Stimulated activated effector memory CD8-positive, alpha-beta T cell treated with anti-CD3 and anti-CD28 coated beads, Interleukin-12 subunit alpha, Interleukin-12 subunit beta, amount 100 ng/mL, for 72 hours (primary cell): ENCODE measurements around the gene MAP4K1.
"Not testable (repeated sequence)": the region's sequence is repeated elsewhere in the genome, so short reads cannot be mapped to it uniquely, and the experiment has no call there.

Experiments
- ATAC-seq: fragments of 150-1000 bp; cut with Tn5 transposase; 2 replicates; pipeline ENCODE4 v1.10.0; 2021
- DNase-seq, 2 donors: peaks; one replicate each; pipeline ENCODE4 v3.0.0; 2021 to 2022; ENCODE audit warnings: low spot score in 2 of 2
- H3K27ac Mint-ChIP-seq: one replicate; pipeline ENCODE4 v1.8.0; 2022; ENCODE audit warnings: mild to moderate bottlenecking, mixed read lengths
- H3K36me3 Mint-ChIP-seq: one replicate; pipeline ENCODE4 v1.8.0; 2022; ENCODE audit warnings: mild to moderate bottlenecking, mixed read lengths
- H3K4me1 Mint-ChIP-seq: one replicate; pipeline ENCODE4 v1.8.0; 2022; ENCODE audit warnings: mixed read lengths
- H3K4me3 Mint-ChIP-seq: one replicate; pipeline ENCODE4 v1.8.0; 2022; ENCODE audit warnings: mild to moderate bottlenecking, mixed read lengths
- H3K9me3 Mint-ChIP-seq: one replicate; pipeline ENCODE4 v1.8.0; 2022; ENCODE audit warnings: mixed read lengths

MAP4K1 gene

DNA sequence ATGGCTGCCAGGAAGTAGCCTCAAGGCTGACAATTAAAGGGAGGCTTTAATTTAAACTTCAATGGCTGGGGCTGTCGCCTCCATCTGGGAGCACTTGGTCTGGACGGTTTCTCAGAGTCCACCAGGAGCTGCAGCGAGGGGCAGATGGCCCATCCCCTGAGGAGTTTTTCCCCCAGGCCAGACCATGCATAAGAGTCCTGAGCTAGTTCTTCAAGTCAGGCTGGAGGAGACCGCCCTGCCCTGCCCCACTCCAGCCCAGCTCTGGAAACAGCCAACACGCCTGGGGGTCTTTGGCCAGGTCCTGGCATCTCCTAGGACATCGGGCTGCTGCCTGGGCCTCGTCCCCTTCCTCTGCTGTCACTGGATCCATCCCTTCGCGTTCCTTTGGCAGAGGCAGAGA is 24.4 kb upstream of the MAP4K1 start:
- H3K36me3 Mint-ChIP-seq: peaks cover 1% of the 10 kb centered on the region
- H3K4me1 Mint-ChIP-seq: peaks cover 7% of the 10 kb centered on the region
- no peak for DNase-seq
- no peak overlapping the region for H3K4me3 Mint-ChIP-seq
- H3K27ac Mint-ChIP-seq: no peak overlapping the region
- ATAC-seq: no peak
- H3K9me3 Mint-ChIP-seq: no peaks in the 10 kb centered on the region

GRCh38 chr19:38640368-38640767 is 22.6 kb upstream of the MAP4K1 start:
- no peak overlapping the region for H3K4me3 Mint-ChIP-seq
- no peak for ATAC-seq
- DNase-seq: no peak
- H3K4me1 Mint-ChIP-seq: peaks cover 25% of the 10 kb centered on the region
- H3K9me3 Mint-ChIP-seq: no peaks in the 10 kb centered on the region
- no peak overlapping the region for H3K27ac Mint-ChIP-seq
- peaks cover 18% of the 10 kb centered on the region for H3K36me3 Mint-ChIP-seq

DNA sequence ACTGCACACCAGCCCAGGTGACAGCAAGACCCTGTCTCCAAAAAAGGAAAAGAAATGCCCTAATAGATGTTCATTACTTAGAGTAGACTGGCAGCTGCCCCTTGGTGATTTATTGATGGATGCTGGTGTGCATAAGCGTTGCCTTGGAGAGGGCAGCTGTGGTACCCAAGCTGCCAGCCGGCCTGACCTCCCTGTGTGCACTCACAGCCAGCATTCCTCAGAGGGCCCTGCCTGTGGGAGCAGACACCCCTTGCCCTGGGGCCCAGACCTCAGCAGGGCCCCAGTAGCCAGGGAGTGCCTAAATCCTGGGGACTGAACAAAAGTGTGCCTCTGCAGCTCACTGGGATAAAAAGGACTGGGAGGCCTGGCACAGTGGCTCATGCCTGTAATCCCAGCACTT is 21.9 kb upstream of the MAP4K1 start:
- no peak overlapping the region for H3K4me3 Mint-ChIP-seq
- peaks cover 28% of the 10 kb centered on the region for H3K4me1 Mint-ChIP-seq
- DNase-seq (no peak), ATAC-seq (no peak)
- H3K27ac Mint-ChIP-seq: no peak overlapping the region
- peaks cover 25% of the 10 kb centered on the region for H3K36me3 Mint-ChIP-seq
- H3K9me3 Mint-ChIP-seq: no peaks in the 10 kb centered on the region

DNA sequence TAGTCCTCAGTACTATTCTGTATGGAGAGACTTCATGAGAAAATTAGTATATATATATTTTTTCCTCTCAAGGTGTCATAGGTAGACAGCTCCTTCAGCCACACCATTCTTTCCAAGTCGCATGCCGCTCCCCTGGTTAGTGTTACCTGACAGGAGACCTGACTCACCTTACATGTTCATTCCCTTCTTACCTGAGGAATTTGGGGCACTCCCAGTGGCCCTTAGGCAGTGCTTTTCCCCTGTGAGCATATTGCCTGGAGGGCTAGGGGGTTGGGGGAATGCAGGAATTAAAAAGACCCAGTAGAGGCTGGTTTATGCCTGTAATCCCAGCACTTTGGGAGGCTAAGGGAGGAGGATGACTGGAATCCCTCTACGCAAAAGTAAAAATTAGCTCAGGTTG is 20.7 kb upstream of the MAP4K1 start:
- Mint-ChIP-seq H3K4me3 (no peak overlapping the region), H3K9me3 (no peaks in the 10 kb centered on the region), H3K27ac (no peak overlapping the region), H3K4me1 (peaks cover 33% of the 10 kb centered on the region), H3K36me3 (peaks cover 35% of the 10 kb centered on the region)
- DNase-seq: no peak
- ATAC-seq: no peak

DNA sequence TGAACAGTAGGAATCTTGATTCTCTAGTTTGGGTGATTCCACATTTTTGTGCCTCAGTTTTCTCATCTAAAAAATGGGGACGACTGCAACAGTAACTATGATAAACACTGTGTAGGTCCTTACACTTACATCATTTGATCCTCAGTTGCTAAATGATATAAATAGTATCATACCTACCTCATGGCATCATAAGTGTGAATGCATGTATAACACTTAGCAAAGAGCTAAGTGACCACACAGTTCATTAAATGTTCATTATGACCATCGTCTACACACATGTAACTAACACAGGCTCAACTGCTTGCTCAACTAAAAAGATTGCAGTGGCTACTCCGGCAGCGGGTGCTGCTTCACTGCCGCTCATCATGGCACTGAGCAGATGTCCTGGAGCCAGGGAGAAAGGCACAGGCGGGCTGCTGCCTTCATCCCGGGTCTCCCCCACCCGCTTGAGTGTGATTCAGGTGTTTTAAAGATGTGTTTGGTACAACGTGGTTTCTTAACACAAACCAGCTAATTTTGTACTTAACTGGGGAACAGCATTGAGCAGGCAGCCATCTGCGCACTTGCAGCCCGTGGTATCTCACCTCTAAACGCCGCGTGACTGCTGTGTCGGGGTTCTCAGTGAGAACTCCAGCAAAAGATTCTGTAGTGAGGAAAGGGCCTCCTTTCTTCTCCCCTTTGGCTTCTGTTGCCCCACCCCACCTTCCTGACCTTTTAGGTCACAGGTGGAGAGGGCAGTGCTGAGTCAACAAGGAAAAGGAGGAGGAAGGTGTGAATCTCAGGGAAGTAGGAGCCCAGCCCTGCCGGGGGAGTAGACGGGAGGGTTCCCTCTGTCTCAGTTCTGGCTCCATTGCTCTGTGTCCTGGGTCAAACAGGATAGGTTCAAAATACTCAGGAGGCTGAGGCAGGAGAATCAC is 18.0 kb upstream of the MAP4K1 start:
- Mint-ChIP-seq H3K36me3 (peaks cover 62% of the 10 kb centered on the region), H3K4me1 (peaks cover 28% of the 10 kb centered on the region), H3K27ac (peak overlapping the region; percentile 92), H3K4me3 (no peak overlapping the region), H3K9me3 (no peaks in the 10 kb centered on the region)
- no peak for ATAC-seq
- DNase-seq: no peak

DNA sequence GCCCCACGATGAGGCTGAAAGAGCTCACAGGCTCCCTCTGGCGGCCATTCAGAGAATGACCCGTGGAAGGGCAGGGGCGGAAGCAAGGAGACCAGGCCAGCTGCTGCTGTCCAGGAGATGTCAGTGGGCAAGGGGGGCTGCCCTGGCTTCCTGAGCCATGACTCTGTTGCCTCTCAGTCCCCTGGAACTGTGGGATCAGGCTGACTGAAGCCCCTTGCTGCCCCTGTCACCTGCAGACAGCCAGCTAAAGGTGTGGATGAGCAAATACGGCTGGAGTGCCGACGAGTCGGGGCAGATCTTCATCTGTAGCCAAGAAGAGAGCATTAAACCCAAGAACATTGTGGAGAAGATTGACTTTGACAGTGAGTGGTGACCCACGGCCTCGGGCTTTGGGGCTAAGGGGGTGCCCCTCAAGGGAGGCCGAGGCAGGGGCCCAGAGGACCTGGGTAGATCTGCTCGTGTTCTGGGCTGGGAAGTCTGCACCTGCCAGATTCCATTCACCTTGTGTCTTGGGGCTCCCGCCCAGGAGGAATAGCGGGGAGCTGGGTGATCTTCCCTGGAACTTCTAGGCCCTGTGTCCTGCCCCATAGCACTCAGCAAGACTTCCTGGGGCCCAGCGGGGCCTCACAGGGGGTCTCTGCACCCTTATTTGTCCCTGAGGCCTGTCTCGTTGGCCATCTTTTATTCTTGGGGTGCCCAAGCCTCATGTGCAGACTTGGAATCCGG is 17.2 kb upstream of the MAP4K1 start:
- Mint-ChIP-seq H3K36me3 (peaks cover 71% of the 10 kb centered on the region), H3K9me3 (no peaks in the 10 kb centered on the region), H3K4me3 (peak overlapping the region; percentile 45), H3K27ac (peak overlapping the region; percentile 93), H3K4me1 (peaks cover 28% of the 10 kb centered on the region)
- DNase-seq: peak; percentile 78 to 90
- ATAC-seq: peak; percentile 22

DNA sequence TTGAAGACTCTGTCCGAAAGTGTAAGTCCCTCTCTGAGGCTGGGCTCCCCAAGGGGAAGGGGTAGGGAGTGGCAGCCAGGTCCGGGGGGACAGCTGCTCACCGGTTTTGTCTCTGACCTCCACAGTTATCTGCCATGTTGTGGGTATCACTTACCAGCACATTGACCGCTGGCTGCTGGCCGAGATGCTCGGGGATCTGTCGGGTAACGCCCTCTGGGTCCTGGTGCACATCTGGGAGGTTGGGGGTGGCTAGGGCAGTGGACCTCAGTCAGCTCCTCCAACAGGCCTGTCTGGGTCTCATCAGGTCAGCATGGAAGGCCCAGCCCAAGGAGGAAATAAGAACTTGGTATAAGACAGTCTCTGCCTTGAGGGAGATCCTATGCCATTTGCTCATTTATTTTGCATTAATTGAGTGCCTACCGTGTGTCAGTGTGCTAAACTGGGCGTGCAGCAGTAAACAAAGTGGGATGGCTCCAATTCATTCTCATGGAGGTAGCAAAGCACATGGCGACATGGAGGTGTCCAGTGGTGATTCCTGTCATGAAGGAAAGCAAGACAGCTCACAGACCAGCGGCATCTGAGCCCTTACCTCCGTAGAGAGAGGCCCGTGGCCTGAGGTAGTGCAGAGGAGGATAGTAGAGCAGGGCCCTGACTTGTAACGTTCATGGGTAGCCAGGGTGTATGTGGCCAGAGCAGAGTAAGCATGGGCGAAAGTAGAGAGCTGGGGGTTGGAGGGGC is 14.9 kb upstream of the MAP4K1 start:
- no peaks in the 10 kb centered on the region for H3K9me3 Mint-ChIP-seq
- H3K4me3 Mint-ChIP-seq: no peak overlapping the region
- peaks cover 39% of the 10 kb centered on the region for H3K4me1 Mint-ChIP-seq
- peaks cover 93% of the 10 kb centered on the region for H3K36me3 Mint-ChIP-seq
- peak overlapping the region; percentile 64 for H3K27ac Mint-ChIP-seq
- ATAC-seq (no peak), DNase-seq (no peak)

DNA sequence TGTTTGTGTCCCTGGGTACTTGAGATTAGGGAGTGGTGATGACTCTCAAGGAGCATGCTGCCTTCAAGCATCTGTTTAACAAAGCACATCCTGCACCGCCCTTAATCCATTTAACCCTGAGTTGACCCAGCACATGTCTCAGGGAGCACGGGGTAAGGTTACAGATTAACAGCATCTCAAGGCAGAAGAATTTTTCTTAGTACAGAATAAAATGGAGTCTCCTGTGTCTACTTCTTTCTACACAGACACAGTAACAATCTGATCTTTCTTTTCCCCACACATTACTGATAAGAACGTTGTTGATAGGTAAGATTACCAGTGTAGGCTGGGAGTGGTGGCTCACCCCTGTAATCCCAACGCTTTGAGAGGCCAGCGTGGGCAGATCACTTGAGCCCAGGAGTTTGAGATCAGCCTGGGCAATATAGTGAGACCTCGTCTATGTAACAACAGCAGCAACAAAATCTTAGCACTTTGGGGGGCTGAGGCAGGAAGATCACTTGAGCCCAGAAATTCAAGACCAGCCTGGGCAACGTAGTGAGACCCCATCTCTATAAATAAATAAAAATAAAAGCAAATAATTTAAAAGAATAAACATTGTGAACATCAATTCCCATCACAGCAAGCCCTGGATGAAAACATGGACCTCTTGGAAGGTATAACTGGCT is 14.2 kb upstream of the MAP4K1 start:
- DNase-seq, ATAC-seq, H3K9me3 Mint-ChIP-seq, H3K4me3 Mint-ChIP-seq: not testable (repeated sequence)
- Mint-ChIP-seq H3K4me1 (peaks cover 34% of the 10 kb centered on the region), H3K27ac (peak overlapping the region; percentile 64), H3K36me3 (peaks cover 97% of the 10 kb centered on the region)

DNA sequence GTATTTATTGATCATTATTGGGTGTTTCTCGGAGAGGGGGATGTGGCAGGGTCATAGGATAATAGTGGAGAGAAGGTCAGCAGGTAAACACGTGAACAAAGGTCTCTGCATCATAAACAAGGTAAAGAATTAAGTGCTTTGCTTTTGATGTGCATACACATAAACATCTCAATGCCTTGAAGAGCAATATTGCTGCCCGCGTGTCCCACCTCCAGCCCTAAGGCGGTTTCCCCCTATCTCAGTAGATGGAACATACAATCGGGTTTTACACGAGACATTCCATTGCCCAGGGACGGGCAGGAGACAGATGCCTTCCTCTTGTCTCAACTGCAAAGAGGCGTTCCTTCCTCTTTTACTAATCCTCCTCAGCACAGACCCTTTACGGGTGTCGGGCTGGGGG is 13.5 kb upstream of the MAP4K1 start:
- Mint-ChIP-seq H3K4me1 (peaks cover 34% of the 10 kb centered on the region), H3K27ac (peak overlapping the region; percentile 50), H3K36me3 (peaks cover 97% of the 10 kb centered on the region)
- H3K9me3 Mint-ChIP-seq, H3K4me3 Mint-ChIP-seq, ATAC-seq, DNase-seq: not testable (repeated sequence)

- H3K27ac Mint-ChIP-seq: peak overlapping the region; percentile 72
- peaks cover 98% of the 10 kb centered on the region for H3K36me3 Mint-ChIP-seq
- ATAC-seq: no peak
- no peaks in the 10 kb centered on the region for H3K9me3 Mint-ChIP-seq
- no peak overlapping the region for H3K4me3 Mint-ChIP-seq
- peaks cover 27% of the 10 kb centered on the region for H3K4me1 Mint-ChIP-seq
- no peak for DNase-seq
These were observed 11.8 kb upstream of the MAP4K1 start for GRCh38 chr19:38629568-38629967.

DNA sequence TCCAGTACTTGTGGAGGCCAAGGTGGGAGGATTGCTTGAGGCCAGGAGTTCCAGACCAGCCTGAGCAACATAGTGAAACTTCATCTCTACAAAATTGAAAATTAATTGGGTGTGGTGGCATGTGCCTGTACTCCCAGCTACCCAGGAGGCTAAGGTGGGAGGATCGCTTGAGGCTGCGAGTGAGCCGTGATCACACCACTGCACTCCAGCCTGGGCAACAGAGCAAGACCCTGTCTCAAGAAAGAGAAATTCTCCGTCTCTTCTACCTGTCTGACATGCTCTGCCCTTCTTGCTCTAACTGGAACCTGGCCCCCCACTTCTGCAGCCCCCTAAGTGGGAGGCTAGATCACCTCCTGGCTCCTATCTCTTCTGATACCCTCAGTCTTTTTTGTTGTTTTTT is 8.6 kb upstream of the MAP4K1 start:
- no peak for DNase-seq
- Mint-ChIP-seq H3K4me1 (peaks cover 23% of the 10 kb centered on the region), H3K9me3 (no peaks in the 10 kb centered on the region), H3K36me3 (peaks cover 100% of the 10 kb centered on the region), H3K27ac (no peak overlapping the region), H3K4me3 (no peak overlapping the region)
- ATAC-seq: no peak

GRCh38 chr19:38624822-38625221 is 7.1 kb upstream of the MAP4K1 start:
- ATAC-seq: no peak
- Mint-ChIP-seq H3K36me3 (peaks cover 100% of the 10 kb centered on the region), H3K27ac (no peak overlapping the region), H3K4me1 (peaks cover 29% of the 10 kb centered on the region), H3K4me3 (no peak overlapping the region), H3K9me3 (no peaks in the 10 kb centered on the region)
- DNase-seq: no peak

- H3K27ac Mint-ChIP-seq: peak overlapping the region; percentile 96
- H3K4me3 Mint-ChIP-seq: peak overlapping the region; percentile 100
- no peaks in the 10 kb centered on the region for H3K9me3 Mint-ChIP-seq
- H3K36me3 Mint-ChIP-seq: peaks cover 83% of the 10 kb centered on the region
- DNase-seq: no peak
- ATAC-seq: no peak
- peaks cover 53% of the 10 kb centered on the region for H3K4me1 Mint-ChIP-seq
These were observed 1.8 kb upstream of the MAP4K1 start for GRCh38 chr19:38619361-38620174.
